Prostate gland (tissue), 2 donors: Measurements from ENCODE around the gene DHX15.

Experiments
- POLR2A ChIP-seq: fragments of 450-650 bp; IDR thresholded peaks from one replicate; pipeline ENCODE4 v1.6.1; 2016; ENCODE audit warnings: antibody characterized with exemption, mild to moderate bottlenecking
- TF ChIP-seq, protein P1 (sequence below), 4 experiments: fragments of 200-600 bp in 2 of 4; fragments of 450-650 bp in 2 of 4; sonication (generic) in 2 of 4; IDR thresholded peaks; 1 replicate in 3 of 4; 2 replicates in 1 of 4; pipeline ENCODE4 v1.5.1; 2016 to 2019; ENCODE audit warnings: antibody characterized with exemption in 4 of 4, mild to moderate bottlenecking in 2 of 4, moderate library complexity in 2 of 4

- TF ChIP-seq POLR2A = no peak
- TF ChIP-seq, protein P1, sequence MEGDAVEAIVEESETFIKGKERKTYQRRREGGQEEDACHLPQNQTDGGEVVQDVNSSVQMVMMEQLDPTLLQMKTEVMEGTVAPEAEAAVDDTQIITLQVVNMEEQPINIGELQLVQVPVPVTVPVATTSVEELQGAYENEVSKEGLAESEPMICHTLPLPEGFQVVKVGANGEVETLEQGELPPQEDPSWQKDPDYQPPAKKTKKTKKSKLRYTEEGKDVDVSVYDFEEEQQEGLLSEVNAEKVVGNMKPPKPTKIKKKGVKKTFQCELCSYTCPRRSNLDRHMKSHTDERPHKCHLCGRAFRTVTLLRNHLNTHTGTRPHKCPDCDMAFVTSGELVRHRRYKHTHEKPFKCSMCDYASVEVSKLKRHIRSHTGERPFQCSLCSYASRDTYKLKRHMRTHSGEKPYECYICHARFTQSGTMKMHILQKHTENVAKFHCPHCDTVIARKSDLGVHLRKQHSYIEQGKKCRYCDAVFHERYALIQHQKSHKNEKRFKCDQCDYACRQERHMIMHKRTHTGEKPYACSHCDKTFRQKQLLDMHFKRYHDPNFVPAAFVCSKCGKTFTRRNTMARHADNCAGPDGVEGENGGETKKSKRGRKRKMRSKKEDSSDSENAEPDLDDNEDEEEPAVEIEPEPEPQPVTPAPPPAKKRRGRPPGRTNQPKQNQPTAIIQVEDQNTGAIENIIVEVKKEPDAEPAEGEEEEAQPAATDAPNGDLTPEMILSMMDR (IDR thresholded peaks at IDR 0.05) = no peak
Observed at GRCh38 chr4:24557026-24558025, 27.0 kb downstream of the DHX15 start.
